Stimulated activated CD4-positive, alpha-beta T cell treated with anti-CD3 and anti-CD28 coated beads, Interleukin-2, amount 100 ng/mL, for 24 hours (primary cell): ENCODE data around the gene ZNF503.

Source experiments
- DNase-seq, 2 donors: peaks; one replicate each; pipeline ENCODE4 v3.0.0-alpha.2; 2020

The ZNF503 gene, protein sequence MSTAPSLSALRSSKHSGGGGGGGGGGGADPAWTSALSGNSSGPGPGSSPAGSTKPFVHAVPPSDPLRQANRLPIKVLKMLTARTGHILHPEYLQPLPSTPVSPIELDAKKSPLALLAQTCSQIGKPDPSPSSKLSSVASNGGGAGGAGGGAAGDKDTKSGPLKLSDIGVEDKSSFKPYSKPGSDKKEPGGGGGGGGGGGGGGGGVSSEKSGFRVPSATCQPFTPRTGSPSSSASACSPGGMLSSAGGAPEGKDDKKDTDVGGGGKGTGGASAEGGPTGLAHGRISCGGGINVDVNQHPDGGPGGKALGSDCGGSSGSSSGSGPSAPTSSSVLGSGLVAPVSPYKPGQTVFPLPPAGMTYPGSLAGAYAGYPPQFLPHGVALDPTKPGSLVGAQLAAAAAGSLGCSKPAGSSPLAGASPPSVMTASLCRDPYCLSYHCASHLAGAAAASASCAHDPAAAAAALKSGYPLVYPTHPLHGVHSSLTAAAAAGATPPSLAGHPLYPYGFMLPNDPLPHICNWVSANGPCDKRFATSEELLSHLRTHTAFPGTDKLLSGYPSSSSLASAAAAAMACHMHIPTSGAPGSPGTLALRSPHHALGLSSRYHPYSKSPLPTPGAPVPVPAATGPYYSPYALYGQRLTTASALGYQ

DNA sequence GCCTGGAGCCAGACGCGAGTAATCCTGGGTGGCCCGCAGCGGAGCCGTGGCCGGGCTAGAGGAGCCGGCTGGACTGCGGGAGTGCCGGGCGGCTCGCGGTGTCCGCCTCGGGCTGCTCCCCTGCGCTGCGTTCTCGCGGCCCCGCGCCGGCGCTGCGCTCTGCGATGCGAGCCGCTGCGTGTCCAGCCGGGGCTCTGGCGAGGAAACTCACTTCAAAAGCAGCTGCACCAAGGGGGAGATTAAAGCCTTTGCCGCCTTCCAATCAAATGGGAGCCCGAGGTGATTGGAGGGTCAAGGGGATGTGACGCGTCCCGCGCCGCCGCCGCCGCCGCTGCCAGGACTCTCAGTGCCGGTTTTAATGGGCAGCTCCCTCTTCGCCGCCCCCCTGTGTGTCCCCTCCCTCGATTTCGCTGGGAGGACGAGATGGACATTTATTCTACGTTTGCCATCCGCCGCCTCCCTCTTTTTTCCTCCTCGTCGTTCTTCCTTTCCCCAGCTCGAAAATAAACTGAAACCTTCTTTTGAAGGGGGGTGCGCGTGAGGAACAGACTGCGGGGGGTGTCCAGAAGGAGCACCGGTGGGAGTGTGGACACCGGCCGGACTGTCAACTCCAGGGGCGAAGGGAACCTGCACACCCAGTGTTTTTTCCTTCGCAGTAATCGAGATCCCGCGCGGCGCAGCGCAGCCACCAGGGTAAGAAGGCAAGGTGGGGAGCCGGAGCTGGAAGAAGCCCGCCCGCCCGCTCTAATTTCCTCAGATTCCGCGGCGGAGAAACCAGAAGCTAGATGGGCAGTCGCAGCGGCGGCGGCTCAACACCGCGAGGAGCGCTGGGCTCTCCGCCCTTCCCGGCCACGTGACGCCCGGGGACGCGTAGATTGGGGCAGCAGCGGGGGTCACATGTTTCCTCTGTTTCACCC lies at the start of gene ZNF503:
Gene ZNF503, minus strand, starts transcription at position 196 of the 917 bp plus-strand sequence. CDS start 345 bp downstream, outside the sequence.
- peak; percentile 48 to 61 for DNase-seq

DNA sequence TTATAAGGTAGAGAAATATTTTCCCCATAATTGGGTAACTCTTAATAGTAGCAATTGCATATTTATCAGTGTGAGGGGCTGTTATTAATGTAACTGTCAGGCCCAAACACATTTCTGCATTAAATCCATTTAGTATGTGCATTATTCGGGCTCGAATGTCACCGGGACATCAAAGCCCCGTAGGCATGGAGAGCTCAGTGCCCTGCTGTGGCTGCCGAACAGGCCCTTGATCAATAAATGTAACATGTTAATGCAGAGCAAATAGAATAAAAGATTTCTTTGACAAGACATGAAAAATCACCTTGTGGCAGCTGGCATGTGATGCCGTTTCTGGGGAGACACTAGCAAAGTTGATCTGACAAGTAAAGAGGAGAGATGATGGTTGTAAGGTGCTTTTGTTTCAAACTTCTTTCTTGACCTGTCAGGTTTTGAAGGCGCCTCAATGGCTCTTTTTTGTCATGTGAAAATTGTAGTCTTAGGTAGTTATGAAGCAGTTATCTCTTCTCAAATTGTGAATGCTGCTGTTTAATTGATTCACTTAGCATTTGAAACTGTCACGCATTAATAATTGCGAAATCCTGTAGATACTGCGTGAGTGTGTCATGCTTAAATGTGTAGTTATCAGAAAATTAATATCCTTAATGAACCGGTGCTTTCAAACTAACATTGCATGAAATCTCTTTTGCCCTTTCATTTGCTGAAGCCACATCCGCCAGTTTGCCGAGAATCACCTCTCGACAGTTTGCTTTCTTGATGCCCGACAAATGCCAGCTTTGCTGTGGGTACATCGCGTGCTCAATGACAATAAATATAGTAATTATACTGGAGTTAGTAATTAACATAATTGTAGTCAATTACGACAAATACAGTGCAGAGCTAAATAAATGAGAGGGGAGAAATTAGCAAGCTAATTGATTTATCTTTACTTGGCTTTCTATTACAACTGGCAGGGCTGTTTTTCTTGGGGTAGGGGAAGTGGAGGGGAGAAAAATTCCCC lies 49.4 kb upstream of the ZNF503 start:
- no peak for DNase-seq

DNA sequence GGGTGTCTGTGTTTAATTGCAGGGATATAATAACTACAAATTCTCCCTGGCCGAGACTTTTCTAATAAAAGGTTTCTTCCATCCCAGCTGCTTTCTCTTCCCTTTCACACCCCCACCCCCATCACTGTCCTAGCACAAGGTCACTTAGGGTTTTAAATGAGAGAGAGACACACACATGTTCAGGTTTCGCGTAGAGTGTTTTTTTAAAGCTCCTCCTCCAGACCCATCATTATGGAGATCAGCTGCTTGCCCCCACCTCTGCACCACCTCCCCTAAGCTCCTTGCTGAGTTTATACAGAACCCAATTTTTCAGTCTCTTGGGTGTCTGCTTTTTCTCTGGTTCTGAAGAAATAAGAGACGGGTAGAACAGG lies 48.5 kb upstream of the ZNF503 start:
- DNase-seq = no peak

DNA sequence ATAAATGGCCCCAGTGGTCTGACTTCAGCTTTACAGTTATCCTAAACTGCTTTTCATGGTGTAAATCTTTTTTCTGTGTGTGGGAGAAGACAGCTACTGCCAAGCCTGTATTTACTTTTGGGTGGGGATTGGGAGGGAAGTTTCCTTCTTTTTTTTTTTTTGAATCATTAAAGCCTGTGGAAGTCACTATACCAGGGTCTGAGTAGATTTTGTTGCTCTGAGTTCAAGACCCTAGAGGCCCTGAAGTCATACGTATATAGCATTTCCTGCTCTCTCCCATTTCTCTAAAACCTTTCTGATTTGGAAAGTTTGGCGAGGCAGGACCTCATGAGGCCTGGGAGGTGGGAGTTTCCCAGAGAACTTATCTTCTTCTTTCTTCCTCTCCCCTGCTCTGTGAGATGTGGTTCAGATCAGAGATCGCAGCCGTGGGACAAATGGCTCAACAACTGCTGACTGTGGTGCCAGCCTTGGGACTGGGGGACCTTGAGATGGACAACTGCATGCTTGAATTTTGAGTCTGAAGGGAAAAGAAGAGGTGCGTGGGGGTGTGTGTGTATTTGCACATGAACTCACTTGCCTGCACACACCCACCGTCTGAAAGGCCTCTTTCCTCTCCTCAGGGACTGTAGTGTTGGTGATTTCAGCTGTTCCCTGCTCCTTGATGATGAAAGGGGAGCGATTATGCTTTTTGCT lies 48.0 kb upstream of the ZNF503 start:
- DNase-seq = no peak

DNA sequence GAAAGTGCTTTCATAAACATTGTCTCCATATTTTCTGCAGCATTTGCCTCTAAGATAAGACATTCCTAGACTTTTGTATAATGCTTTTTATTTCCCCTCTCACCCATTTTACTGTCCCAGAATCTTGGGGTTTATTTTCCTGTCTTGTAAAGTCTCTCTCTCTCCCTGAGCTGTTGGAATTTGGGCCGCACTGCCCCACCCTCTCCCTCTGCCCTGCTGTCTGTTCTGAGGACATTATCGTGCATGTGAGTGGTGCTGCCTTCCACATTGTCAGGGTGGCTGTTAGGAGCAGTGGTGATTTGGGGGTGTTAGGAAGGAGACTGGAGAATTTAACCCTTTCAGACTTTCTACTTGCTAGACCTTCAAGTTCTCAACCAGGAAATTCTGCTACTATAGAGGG lies 46.6 kb upstream of the ZNF503 start:
- DNase-seq = no peak

DNA sequence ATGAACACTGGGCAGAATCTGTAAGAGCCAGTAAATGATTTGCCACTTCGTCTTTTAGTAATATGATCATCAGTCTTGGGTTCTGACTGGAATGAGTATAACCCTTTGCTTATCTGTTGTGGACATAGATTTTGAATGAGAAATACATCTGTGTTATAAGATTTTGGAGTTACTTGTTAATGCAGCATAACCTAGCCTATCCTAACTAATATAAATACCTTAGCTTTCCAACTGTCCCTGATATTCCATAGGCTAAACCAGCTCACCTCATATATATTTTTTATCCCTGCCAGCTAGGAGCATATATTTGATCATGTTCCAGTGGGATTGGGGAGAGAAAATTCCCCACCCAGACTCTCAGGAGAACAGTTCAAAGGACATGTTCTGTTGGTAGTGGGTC lies 44.9 kb upstream of the ZNF503 start:
- no peak for DNase-seq

DNA sequence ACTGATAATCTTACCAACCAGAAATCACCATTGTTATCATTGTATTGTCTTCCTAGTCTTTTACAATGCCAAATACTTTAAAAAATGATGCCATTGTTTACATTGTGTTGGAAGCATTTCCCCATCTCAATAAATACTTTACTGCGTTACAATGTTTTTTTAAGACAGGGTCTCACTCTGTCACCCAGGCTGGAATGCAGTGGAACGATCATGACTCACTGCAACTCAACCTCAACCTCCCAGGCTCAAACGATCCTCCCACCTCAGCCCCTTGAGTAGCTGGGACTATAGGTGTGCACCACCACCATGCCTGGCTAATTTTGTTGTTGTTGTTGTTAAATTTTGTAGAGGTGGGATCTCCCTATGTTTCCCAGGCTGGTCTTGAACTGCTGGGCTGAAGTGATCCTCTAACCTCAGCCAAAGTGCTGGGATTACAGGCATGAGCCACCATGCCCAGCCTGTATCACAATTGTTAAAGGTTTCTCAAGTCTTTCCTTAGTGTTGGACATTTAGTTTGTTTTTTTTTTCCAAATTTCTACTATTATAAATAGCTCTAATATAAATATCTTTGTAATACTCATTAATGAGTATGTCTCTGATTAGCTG lies 43.3 kb upstream of the ZNF503 start:
- no peak for DNase-seq

DNA sequence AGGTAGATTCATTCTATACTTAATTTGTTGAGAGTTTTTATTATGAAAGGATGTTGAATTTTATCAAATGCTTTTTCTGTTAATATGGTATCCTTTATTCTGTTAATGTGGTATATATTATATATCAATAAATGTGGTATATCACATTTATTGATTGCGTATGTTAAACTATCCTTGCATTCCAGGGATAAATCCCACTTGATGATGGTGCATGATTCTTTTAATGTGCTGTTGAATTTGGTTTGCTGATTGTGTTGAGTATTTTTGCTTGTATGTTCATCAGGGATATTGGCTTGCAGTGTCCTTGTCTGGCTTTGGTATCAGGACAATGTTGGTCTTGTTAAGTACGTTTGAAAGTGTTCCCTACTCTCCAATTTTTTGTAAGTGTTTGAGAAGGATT lies 41.8 kb upstream of the ZNF503 start:
- no peak for DNase-seq

DNA sequence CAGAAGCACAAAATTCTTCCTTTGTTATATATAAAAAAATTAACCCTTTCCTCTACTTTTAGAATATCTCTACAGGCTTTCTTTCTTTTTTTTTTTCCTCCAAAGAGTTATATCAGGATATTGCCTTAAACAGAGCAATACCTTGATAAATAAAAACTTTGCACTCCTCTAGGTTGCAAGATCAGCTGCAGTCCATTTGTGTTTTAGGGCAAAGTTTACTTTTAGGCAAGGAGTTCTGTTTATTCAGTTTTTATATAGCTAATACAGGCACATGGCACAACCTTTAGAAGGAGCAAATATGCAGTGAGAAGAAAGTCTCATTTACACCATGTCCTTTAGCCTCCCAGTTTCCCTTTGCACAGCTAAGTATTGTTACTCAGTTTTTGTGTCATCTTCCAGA lies 40.1 kb upstream of the ZNF503 start:
- DNase-seq = no peak

DNA sequence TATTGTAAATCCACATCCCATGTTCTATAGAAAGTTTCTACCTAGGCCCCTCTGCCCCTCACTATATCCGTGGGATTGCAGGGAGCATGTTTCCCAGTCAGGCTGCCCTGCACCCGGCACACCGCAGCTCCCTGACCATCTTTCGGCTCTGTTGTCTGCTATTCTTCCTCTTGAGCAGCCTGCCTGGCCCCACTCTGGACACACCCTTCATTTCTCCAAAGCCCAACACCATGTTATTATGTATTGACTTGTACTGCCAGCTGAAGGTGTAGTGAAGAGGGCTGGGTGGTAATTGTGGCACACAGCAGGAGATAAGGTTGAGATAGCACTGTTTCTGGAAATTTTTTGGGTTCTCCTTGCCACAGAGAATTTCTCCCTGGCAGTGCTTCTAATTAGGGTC lies 39.6 kb upstream of the ZNF503 start:
- DNase-seq = no peak

DNA sequence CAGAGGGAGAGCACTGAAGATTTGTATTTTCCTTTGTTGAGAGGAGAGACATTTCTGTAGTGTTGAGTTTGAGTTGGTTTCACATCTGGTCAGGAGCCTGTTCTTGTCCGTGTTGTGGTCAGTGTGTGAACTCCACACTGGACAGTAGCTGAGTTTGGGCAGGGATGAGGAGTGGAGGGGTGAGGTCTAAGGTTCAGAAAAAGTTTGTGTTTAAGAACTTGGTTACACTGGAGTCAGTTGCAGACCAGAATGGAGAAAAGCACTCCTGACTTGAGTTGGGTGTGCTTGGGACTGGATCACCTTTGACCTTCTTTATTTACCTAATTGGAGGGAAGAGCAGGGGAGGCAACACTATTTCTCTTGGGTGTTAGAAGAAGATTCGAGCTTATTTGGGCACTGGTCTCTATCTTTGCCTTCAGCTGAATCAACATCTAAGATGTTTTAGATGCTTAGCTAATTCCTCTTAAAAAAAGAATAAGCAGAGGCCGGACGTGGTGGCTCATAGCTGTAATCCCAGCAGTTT lies 38.8 kb upstream of the ZNF503 start:
- DNase-seq = no peak

DNA sequence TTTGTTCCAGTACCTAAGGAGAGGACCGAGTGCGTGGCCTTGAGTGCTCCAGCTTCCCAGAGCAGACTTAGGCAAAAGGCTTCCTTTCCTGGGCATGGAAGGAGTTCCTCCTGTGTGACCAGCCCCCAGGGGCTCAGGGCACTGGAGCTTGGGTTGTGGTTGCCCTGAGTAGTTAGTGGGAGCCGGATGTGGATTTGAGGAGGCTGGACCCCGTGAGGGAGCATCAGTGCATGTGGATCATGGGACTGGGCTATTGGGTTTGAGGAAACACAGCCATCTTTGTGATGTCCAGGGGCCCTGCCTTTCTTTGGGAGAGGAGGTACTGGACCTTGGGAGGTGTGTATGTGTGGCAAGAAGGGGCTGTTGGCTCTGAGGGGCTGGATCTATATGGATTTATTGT lies 38.2 kb upstream of the ZNF503 start:
- no peak for DNase-seq

DNA sequence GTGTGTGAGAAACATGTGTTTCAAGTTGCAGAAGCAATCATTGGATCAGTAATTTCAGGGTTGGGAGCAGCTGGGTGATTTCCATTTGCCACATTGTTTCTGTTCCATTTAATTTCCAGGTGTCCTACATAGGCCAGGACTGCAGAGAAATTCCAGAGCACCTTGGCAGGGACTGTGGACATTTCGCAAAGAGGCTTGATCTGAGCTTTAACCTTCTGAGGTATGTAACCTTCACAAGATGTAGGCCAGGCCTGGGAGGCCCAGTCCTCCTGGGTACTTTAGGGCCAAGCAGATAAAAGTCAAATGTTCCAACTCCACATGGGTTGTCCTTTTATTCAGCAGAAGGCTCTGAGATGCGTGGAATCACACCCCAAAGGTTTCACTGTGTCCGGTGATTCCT lies 36.7 kb upstream of the ZNF503 start:
- no peak for DNase-seq

DNA sequence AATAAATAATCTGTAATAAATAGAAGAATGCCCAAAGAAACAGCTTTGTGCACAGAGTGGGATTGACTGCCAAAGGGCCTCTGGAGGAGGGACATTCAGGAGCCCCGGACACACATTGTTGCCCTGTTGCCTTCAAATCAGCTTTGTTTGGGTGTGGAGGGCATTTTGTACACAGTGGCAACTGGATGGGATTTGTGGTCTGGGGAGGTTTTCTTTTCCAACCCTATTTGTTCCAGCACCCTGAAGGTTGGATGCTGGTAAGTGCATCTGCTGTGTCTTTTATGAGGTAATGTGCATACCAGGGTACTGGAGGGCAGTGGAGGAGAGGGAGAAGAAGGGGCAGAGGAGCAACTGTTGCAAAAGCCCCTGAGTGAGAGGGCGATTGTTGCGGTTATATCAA lies 36.1 kb upstream of the ZNF503 start:
- DNase-seq = no peak

DNA sequence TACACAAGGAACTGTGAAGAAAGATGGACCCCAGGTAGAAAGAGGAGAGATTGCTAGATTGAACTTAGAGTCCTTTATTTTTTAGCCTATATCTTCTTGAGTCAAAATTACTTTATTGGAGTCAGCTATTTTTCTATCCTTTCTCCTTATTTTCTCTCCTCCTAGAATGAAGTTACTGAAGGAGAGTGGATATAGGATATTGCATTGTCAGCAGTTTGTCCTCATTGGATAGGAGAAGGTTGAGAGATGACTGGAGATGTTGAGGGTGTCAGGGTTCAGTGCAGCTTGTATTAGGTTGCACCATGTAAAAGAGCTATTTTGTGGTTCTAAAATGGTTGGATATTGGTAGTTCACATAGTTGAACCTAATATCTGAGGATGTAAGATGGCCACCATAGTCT lies 35.3 kb upstream of the ZNF503 start:
- DNase-seq = no peak

DNA sequence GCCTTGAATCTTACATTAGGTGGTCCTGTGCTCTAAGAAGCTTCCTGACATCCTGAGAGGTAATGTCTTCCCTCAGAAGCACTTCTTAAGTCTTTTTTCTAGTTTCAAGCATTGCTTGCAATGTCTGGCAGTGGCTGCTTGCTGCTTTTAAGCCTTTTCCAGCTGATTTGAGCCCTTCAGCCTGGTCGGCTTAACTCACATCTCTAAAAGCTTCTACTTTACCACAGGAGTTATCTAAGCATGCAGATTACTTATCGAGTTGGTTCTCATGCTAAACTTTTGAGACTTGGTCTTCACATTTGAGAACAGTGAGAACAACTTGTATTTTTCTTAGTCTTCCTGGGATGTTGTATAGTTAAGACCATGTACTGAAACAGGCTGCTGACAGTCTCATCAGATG lies 33.7 kb upstream of the ZNF503 start:
- DNase-seq = no peak

DNA sequence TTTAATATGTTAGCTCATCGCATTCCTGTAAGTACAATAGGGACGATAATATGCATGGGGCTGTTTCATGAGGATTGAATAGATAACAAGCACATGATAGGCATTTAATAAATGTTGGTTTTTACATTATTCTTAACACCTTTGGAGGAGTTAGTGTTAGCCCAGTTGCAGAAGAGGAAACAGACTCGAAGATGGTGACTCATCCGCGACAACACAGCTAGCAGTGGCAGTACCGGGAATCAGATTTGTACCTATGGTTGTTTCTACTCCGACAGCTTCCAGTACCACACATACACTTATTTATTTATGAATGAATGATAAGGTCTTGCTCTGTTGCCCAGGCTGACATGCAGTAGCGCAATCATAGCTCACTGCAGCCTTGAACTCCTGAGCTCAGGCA lies 32.7 kb upstream of the ZNF503 start:
- DNase-seq = no peak

DNA sequence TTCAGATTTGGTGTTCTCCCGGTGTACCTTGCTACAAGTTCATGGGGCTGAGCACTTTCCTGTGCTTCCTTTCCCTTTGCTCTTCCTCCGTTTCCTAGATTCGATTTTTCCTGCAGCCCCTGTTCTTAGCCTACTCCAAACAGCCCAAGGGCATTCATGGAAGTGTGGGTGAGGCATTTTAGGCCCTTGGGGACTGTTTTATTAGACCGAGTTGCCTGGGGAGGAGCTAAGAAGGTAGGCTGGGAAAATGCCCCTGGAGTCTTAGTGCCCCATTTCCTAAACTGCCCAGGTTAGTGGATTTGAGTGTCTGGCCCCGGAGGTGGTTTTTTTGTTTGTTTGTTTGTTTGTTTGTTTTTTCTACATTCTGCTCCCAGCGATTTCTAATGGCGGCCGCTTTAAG lies 31.7 kb upstream of the ZNF503 start:
- DNase-seq = no peak

DNA sequence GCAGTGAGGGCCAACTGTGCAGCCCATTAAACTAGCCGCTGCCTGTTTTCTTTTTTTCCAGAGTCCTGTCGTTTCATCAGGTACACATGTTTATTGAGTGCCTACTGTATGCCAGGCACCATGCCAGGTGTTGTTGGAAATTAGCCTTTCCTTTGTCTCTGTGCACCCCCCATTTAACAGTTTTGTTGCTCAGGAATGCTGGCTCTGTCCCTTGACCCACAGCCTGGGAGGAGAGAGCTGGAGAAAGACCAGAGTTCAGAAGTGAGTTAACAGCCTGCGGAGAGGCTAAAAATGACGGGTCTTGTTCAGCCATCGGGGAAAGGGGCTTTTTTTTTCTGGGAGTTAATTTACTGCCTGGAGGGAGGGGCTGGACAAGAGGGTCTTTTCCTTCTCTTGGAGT lies 31.2 kb upstream of the ZNF503 start:
- no peak for DNase-seq

DNA sequence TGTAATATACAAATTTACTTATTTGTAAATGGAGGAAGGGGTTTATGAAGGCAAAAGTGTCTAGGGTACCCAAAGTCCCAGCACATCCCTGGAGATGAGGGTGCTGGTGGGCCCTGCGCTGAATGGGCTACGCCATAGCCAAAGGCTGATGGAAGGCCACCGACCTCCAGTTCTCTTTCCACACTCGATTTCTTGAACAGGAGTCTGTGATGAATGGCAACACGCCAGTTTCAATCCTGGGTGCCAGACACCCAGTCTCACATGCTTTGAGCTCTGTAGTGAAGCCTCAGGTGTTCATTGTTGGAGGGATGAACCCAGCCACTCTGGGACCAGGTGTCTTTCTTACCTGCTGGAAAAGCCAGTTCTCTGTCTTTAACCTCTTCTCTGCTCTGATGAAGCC lies 30.6 kb upstream of the ZNF503 start:
- no peak for DNase-seq
